ENCODE measurements around the gene PSG6. TPM values are rescaled to one million over a fixed set of nuclear protein-coding genes. Genes with fewer than 3 reads are reported as not detected.
"Not testable (repeated sequence)": the region's sequence is repeated elsewhere in the genome, so short reads cannot be mapped to it uniquely, and the experiment has no call there.

PSG6 gene
- total RNA-seq, 2 donors from 2014 or later, result not detected

DNA sequence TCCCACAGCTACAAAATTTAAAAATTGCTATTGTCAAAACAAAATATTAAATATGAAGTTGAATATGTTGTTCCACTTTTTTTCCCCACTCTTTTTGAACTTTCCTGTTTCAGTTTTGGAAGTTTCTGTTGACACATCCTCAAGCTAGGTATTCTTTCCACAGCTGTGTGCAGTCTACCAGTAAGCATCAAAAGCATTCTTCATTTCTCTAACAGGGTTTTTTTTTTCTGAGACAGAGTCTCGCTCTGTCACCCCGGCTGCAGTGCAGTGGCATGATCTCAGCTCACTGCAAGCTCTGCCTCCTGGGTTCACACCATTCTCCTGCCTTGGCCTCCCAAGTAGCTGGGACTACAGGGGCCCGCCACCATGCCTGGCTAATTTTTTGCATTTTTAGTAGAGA is 43.6 kb downstream of the PSG6 start:
- H3K4me1 ChIP-seq (replicated peaks); H3K4me3 ChIP-seq; H3K36me3 ChIP-seq; H3K27ac ChIP-seq; intact Hi-C loops (cut with DNase I); H3K27me3 ChIP-seq (replicated peaks; ENCODE audit: insufficient read depth); H3K9me3 ChIP-seq; DNase-seq (ENCODE audit: low spot score): not testable (repeated sequence)
- 69% methylated on average over 3 of the region's 3 CpGs for whole genome bisulfite sequencing

- H3K4me3 ChIP-seq, result no peak overlapping the region
- WGBS, result 66% methylated on average over 3 of the region's 3 CpGs
- intact Hi-C loops (cut with DNase I), result no loop called here
- DNase-seq (ENCODE audit: low spot score), result no peak
- no peaks in the 10 kb centered on the region for H3K27me3 ChIP-seq (replicated peaks; ENCODE audit: insufficient read depth)
- no peaks in the 10 kb centered on the region for H3K4me1 ChIP-seq (replicated peaks)
- H3K27ac ChIP-seq, result no peak overlapping the region
- no peaks in the 10 kb centered on the region for H3K9me3 ChIP-seq
- no peaks in the 10 kb centered on the region for H3K36me3 ChIP-seq
- TF ChIP-seq POLR2AphosphoS5 (IDR thresholded peaks at IDR 0.05), result no peak
- no peak for TF ChIP-seq POLR2A (IDR thresholded peaks at IDR 0.05)
- TF ChIP-seq, protein P1, sequence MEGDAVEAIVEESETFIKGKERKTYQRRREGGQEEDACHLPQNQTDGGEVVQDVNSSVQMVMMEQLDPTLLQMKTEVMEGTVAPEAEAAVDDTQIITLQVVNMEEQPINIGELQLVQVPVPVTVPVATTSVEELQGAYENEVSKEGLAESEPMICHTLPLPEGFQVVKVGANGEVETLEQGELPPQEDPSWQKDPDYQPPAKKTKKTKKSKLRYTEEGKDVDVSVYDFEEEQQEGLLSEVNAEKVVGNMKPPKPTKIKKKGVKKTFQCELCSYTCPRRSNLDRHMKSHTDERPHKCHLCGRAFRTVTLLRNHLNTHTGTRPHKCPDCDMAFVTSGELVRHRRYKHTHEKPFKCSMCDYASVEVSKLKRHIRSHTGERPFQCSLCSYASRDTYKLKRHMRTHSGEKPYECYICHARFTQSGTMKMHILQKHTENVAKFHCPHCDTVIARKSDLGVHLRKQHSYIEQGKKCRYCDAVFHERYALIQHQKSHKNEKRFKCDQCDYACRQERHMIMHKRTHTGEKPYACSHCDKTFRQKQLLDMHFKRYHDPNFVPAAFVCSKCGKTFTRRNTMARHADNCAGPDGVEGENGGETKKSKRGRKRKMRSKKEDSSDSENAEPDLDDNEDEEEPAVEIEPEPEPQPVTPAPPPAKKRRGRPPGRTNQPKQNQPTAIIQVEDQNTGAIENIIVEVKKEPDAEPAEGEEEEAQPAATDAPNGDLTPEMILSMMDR (IDR thresholded peaks at IDR 0.05), result no peak
Measured at GRCh38 chr19:42872608-42873007, 45.1 kb downstream of the PSG6 start.

- TF ChIP-seq, protein P1 (IDR thresholded peaks at IDR 0.05), result no peak
- TF ChIP-seq POLR2AphosphoS5 (IDR thresholded peaks at IDR 0.05) (no peak), POLR2A (IDR thresholded peaks at IDR 0.05) (no peak)
- no peaks in the 10 kb centered on the region for H3K36me3 ChIP-seq
- H3K4me1 ChIP-seq (replicated peaks), result no peaks in the 10 kb centered on the region
- H3K27ac ChIP-seq, result no peak overlapping the region
- 49% methylated on average over 5 of the region's 5 CpGs for WGBS
- no peaks in the 10 kb centered on the region for H3K27me3 ChIP-seq (replicated peaks; ENCODE audit: insufficient read depth)
- no peaks in the 10 kb centered on the region for H3K9me3 ChIP-seq
- H3K4me3 ChIP-seq, result no peak overlapping the region
- intact Hi-C loops (cut with DNase I), result no loop called here
- no peak for DNase-seq (ENCODE audit: low spot score)
Measured at GRCh38 chr19:42857544-42857867, 60.2 kb downstream of the PSG6 start.

- 74% methylated on average over 18 of the region's 19 CpGs for WGBS
Measured at GRCh38 chr19:42856866-42857543, 60.7 kb downstream of the PSG6 start.

DNA sequence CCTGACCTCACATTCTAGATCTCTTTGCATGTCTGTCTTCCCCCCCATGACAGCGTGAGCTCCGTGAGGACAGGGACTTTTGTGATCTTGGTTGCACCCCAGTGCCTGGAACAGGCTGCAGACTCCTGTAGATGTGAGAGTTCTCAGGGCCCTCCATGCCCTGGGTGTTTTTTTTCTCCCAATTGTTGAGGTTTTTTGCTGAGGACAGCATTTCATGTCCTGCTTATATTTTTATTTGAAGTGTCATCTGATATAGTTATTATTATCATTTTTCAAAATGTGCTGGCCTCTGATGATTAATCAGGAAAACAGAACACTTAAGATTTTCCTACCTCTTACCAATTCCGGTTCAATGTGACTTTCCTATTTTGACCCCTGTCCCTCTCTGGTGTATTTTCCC is 62.9 kb downstream of the PSG6 start:
- DNase-seq (ENCODE audit: low spot score); H3K27me3 ChIP-seq (replicated peaks; ENCODE audit: insufficient read depth); H3K4me1 ChIP-seq (replicated peaks); H3K36me3 ChIP-seq; intact Hi-C loops (cut with DNase I); H3K9me3 ChIP-seq; H3K4me3 ChIP-seq; H3K27ac ChIP-seq: not testable (repeated sequence)
- WGBS, result 96% methylated on average over 3 of the region's 3 CpGs

More at GRCh38 chr19:42856866-42857543, 60.7 kb downstream of the PSG6 start:
- intact Hi-C loops (cut with DNase I); H3K4me1 ChIP-seq (replicated peaks); H3K27ac ChIP-seq; DNase-seq (ENCODE audit: low spot score); H3K36me3 ChIP-seq; H3K27me3 ChIP-seq (replicated peaks; ENCODE audit: insufficient read depth); H3K9me3 ChIP-seq; H3K4me3 ChIP-seq: not testable (repeated sequence)

DNA sequence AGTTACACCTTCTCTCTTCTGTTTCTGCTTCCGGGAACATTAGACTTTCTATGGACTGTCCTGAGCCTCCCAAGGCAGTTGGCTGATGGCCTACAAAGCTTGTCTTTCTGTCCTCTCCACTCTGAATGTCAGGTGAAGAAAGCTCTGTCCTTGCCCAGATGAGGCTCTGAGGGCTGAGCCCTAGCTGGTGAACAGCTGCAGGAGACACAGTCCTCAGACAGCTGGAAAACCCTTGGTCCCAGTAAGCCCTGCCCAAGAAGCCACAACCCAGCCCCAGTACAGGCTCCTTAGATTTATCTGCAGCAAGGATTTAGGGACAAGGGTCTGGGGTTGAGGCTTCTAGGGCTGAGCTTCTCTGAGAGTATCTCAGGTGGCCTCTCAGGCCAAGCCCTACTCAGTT is 64.5 kb downstream of the PSG6 start:
- H3K36me3 ChIP-seq; intact Hi-C loops (cut with DNase I); DNase-seq (ENCODE audit: low spot score); H3K27me3 ChIP-seq (replicated peaks; ENCODE audit: insufficient read depth); H3K4me3 ChIP-seq; H3K27ac ChIP-seq; H3K9me3 ChIP-seq; H3K4me1 ChIP-seq (replicated peaks): not testable (repeated sequence)
- WGBS, result 81% methylated on average over 1 of the region's 1 CpG

DNA sequence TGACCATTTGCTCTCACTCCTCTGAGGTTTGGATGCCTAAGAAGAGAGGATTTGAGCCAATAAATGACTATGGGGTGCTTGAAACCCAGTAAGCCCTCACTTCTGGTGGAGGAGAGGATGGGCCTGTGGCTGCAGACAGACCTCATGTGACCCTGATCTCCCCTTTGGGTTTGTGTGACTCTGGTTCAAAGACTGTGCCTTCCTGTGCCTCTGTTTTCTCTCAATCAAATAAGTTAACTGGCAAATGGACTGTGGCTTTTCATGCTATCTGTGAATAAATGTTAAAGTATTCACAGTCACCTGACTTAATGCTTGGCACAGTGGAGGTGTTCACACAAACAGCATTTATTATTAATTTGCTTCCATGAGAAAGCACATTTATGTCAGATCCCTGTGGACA is 64.9 kb downstream of the PSG6 start:
- H3K27me3 ChIP-seq (replicated peaks; ENCODE audit: insufficient read depth); H3K36me3 ChIP-seq; H3K4me3 ChIP-seq; intact Hi-C loops (cut with DNase I); H3K27ac ChIP-seq; H3K4me1 ChIP-seq (replicated peaks); DNase-seq (ENCODE audit: low spot score); H3K9me3 ChIP-seq: not testable (repeated sequence)

Other genes starting within 250 kb of the PSG6 start
- gene PSG3, start 177.4 kb downstream of the PSG6 start, total RNA-seq, result not detected
- not detected for gene PSG8, start 152.2 kb downstream of the PSG6 start, total RNA-seq
- gene PSG1, start 38.2 kb downstream of the PSG6 start, total RNA-seq, result not detected
- gene PSG7, start 19.3 kb upstream of the PSG6 start, total RNA-seq, result not detected
- not detected for gene PSG11, start 108.6 kb upstream of the PSG6 start, total RNA-seq
- gene PSG2, start 164.8 kb upstream of the PSG6 start, total RNA-seq, result not detected

Measured in prostate gland (tissue), 2 donors.